Measurements from ENCODE around the gene PDE4C. TPM values are rescaled to one million over a fixed set of nuclear protein-coding genes. Genes with fewer than 3 reads are reported as not detected.

The PDE4C gene
- total RNA-seq, 1 donor from 2014 or later = 7.6 TPM

- intact Hi-C loops (cut with DNase I) = no loop called here
- H3K4me3 ChIP-seq = no peak overlapping the region
- no peak for DNase-seq
- no peak overlapping the region for H3K27ac ChIP-seq
- H3K36me3 ChIP-seq = peaks cover 9% of the 10 kb centered on the region
- H3K27me3 ChIP-seq = no peaks in the 10 kb centered on the region
- no peaks in the 10 kb centered on the region for H3K9me3 ChIP-seq
- TF ChIP-seq CTCF (IDR thresholded peaks at IDR 0.05) = no peak
- peaks cover 10% of the 10 kb centered on the region for H3K4me1 ChIP-seq
- no peak for ATAC-seq
These were observed 44.1 kb upstream of the PDE4C start for GRCh38 chr19:18270326-18270725.

- H3K27ac ChIP-seq = no peak overlapping the region
- DNase-seq (no peak), ATAC-seq (no peak)
- H3K27me3 ChIP-seq = no peaks in the 10 kb centered on the region
- TF ChIP-seq CTCF (IDR thresholded peaks at IDR 0.05) = no peak
- no peak overlapping the region for H3K4me3 ChIP-seq
- H3K9me3 ChIP-seq = no peaks in the 10 kb centered on the region
- intact Hi-C loops (cut with DNase I) = no loop called here
- H3K4me1 ChIP-seq = no peaks in the 10 kb centered on the region
- H3K36me3 ChIP-seq = peaks cover 18% of the 10 kb centered on the region
These were observed 43.0 kb upstream of the PDE4C start for GRCh38 chr19:18269070-18269723.

GRCh38 chr19:18266771-18267686 lies 40.8 kb upstream of the PDE4C start:
- intact Hi-C loops (cut with DNase I) = no loop called here
- no peak for TF ChIP-seq CTCF (IDR thresholded peaks at IDR 0.05)
- ATAC-seq = no peak
- Histone ChIP-seq H3K9me3 (no peaks in the 10 kb centered on the region), H3K36me3 (peaks cover 18% of the 10 kb centered on the region), H3K27ac (no peak overlapping the region), H3K27me3 (no peaks in the 10 kb centered on the region), H3K4me1 (no peaks in the 10 kb centered on the region), H3K4me3 (no peak overlapping the region)
- DNase-seq = no peak

- intact Hi-C loops (cut with DNase I) = no loop called here
- no peak overlapping the region for H3K27ac ChIP-seq
- peaks cover 18% of the 10 kb centered on the region for H3K36me3 ChIP-seq
These were observed 39.3 kb upstream of the PDE4C start for GRCh38 chr19:18265582-18265981.

GRCh38 chr19:18264971-18265540 lies 38.8 kb upstream of the PDE4C start:
- Histone ChIP-seq H3K4me1 (no peaks in the 10 kb centered on the region), H3K27me3 (no peaks in the 10 kb centered on the region), H3K4me3 (no peak overlapping the region), H3K36me3 (peaks cover 18% of the 10 kb centered on the region), H3K9me3 (no peaks in the 10 kb centered on the region), H3K27ac (no peak overlapping the region)
- no peak for TF ChIP-seq CTCF (IDR thresholded peaks at IDR 0.05)
- ATAC-seq = no peak
- DNase-seq = no peak
- intact Hi-C loops (cut with DNase I) = no loop called here

More at GRCh38 chr19:18265582-18265981, 39.3 kb upstream of the PDE4C start:
- ATAC-seq (no peak), DNase-seq (no peak)
- Histone ChIP-seq H3K4me1 (no peaks in the 10 kb centered on the region), H3K4me3 (no peak overlapping the region), H3K27me3 (no peaks in the 10 kb centered on the region), H3K9me3 (no peaks in the 10 kb centered on the region)
- TF ChIP-seq CTCF (IDR thresholded peaks at IDR 0.05) = no peak

Data from upper lobe of right lung (tissue), 1 donor.